Heart left ventricle (tissue), 13 donors: ENCODE measurements around the gene RSPO4.

Experiments used
- CTCF ChIP-seq, 12 donors: fragments of 200-600 bp; sonication (generic) in 4 of 12; IDR thresholded peaks; one replicate each; pipeline versions ENCODE4 v1.5.0 to v1.8.0; 2018 to 2022; ENCODE audit warnings: antibody characterized with exemption in 12 of 12, mild to moderate bottlenecking in 5 of 12
- POLR2A ChIP-seq, 2 donors: fragments of 450-650 bp; IDR thresholded peaks; one replicate each; pipeline ENCODE4 v1.6.1; 2017; ENCODE audit warnings: antibody characterized with exemption in 2 of 2, mild to moderate bottlenecking in 2 of 2, moderate library complexity in 2 of 2
- donor health status: ischemic (EF 13 %, LVEDD 7.1; RV severe dilation, severe dysfunction).
- donor health status: DM: no; HTN: yes; CAD: no.
- donor health status: DM: no; HTN: no; CAD: no.
- donor health status: ischemic (EF 25% LVEDD 6.9; RV normal size, moderate dysfunction).
- donor health status: ischemic (EF 25% LVEDD 5.7; RV mildly dilated, moderate dysfunction).
- donor health status: ischemic (EF 35%, LVEDD 5.7; RV mildly dilated, moderate dysfunction).
- donor health status: nonischemic (EF 11% LVEDD 7.7; RV severe dilation, severe dysfunction).
- donor health status: DM: yes; HTN: yes; CAD: no.
- donor health status: PGD.
- donor health status: ischemic (EF 29% LVEDD 5.4; RV normal size, mild dysfunction).
- donor health status: nonischemic (EF 23%, LVEDD 6.1; RV moderate dilation, normal function).

- TF ChIP-seq POLR2A (IDR thresholded peaks at IDR 0.05), result no peak
- TF ChIP-seq CTCF (IDR thresholded peaks at IDR 0.05), result no peak
Measured at GRCh38 chr20:939606-940005, 62.5 kb downstream of the RSPO4 start.
